Bronchial epithelial cell (primary cell): ENCODE data around the gene IDH3G. TPM values are rescaled to one million over a fixed set of nuclear protein-coding genes. Genes with fewer than 3 reads are reported as not detected.

Source experiments
- DNase-seq: peaks from one replicate; pipeline ENCODE4 v3.0.0-alpha.2; 2010; ENCODE audit warnings: low read depth
- FAIRE-seq: peaks from 2 replicates; lab custom pipeline; 2011; peaks lifted over from hg19 to GRCh38; lab: Jason Lieb, UNC
- H3K27me3 ChIP-seq: 2 replicates; pipeline ENCODE4 v1.5.1; 2011; ENCODE audit warnings: low read length; ENCODE audit not compliant: control insufficient read depth, insufficient read depth
- H3K36me3 ChIP-seq: 2 replicates; pipeline ENCODE4 v1.5.1; 2011; ENCODE audit warnings: low read length; ENCODE audit not compliant: control insufficient read depth, insufficient read depth
- H3K4me3 ChIP-seq: 2 replicates; pipeline ENCODE4 v1.5.1; 2011; ENCODE audit warnings: mild to moderate bottlenecking, low read depth, low read length, control low read depth
- CTCF ChIP-seq: IDR thresholded peaks from 2 replicates; pipeline ENCODE4 v1.5.1; 2011; ENCODE audit warnings: mild to moderate bottlenecking, moderate library complexity, low read length, control low read depth, inconsistent platforms; ENCODE audit not compliant: insufficient read depth, severe bottlenecking
- total RNA-seq: library from RNA; depleted of rRNA; stranded (reverse); fragments of >200 nt; gene quantifications from 2 replicates; pipeline ENCODE4 v1.2.1, GENCODE V29; 2014

IDH3G gene
- total RNA-seq, 1 donor from 2014 or later, result 26.3 TPM

GRCh38 chrX:153778684-153779101 is 15.5 kb downstream of the IDH3G start:
- no peak for FAIRE-seq
- H3K36me3 ChIP-seq, result peaks cover 2% of the 10 kb centered on the region
- no peaks in the 10 kb centered on the region for H3K27me3 ChIP-seq
- DNase-seq, result peak; percentile 51
- no peak overlapping the region for H3K4me3 ChIP-seq
- peak; percentile 17 for TF ChIP-seq CTCF

GRCh38 chrX:153778181-153778580 is 16.0 kb downstream of the IDH3G start:
- no peak for DNase-seq
- FAIRE-seq, result no peak
- H3K36me3 ChIP-seq, result peaks cover 3% of the 10 kb centered on the region
- no peak for TF ChIP-seq CTCF
- no peaks in the 10 kb centered on the region for H3K27me3 ChIP-seq
- no peak overlapping the region for H3K4me3 ChIP-seq

- Histone ChIP-seq H3K36me3 (peaks cover 3% of the 10 kb centered on the region), H3K4me3 (no peak overlapping the region), H3K27me3 (no peaks in the 10 kb centered on the region)
- FAIRE-seq (no peak), DNase-seq (no peak)
- TF ChIP-seq CTCF, result no peak
These were observed 16.7 kb downstream of the IDH3G start for GRCh38 chrX:153777261-153778090.

- Histone ChIP-seq H3K36me3 (peaks cover 5% of the 10 kb centered on the region), H3K27me3 (no peaks in the 10 kb centered on the region), H3K4me3 (no peak overlapping the region)
- DNase-seq (no peak), FAIRE-seq (no peak)
- no peak for TF ChIP-seq CTCF
These were observed 17.5 kb downstream of the IDH3G start for GRCh38 chrX:153776611-153777045.

- no peak for TF ChIP-seq CTCF
- H3K4me3 ChIP-seq, result no peak overlapping the region
- DNase-seq (no peak), FAIRE-seq (no peak)
- peaks cover 5% of the 10 kb centered on the region for H3K36me3 ChIP-seq
- H3K27me3 ChIP-seq, result no peaks in the 10 kb centered on the region
These were observed 18.0 kb downstream of the IDH3G start for GRCh38 chrX:153776120-153776599.
